HG03097 (cell line): ENCODE results near the gene BTF3.
"Not testable (repeated sequence)": the region's sequence is repeated elsewhere in the genome, so short reads cannot be mapped to it uniquely, and the experiment has no call there.

Experiments used
- ATAC-seq: cut with Tn5 transposase; IDR thresholded peaks from one replicate; pipeline ENCODE4 v1.9.1; 2021; ENCODE audit not compliant: unreplicated experiment, low FRiP score

The BTF3 gene

DNA sequence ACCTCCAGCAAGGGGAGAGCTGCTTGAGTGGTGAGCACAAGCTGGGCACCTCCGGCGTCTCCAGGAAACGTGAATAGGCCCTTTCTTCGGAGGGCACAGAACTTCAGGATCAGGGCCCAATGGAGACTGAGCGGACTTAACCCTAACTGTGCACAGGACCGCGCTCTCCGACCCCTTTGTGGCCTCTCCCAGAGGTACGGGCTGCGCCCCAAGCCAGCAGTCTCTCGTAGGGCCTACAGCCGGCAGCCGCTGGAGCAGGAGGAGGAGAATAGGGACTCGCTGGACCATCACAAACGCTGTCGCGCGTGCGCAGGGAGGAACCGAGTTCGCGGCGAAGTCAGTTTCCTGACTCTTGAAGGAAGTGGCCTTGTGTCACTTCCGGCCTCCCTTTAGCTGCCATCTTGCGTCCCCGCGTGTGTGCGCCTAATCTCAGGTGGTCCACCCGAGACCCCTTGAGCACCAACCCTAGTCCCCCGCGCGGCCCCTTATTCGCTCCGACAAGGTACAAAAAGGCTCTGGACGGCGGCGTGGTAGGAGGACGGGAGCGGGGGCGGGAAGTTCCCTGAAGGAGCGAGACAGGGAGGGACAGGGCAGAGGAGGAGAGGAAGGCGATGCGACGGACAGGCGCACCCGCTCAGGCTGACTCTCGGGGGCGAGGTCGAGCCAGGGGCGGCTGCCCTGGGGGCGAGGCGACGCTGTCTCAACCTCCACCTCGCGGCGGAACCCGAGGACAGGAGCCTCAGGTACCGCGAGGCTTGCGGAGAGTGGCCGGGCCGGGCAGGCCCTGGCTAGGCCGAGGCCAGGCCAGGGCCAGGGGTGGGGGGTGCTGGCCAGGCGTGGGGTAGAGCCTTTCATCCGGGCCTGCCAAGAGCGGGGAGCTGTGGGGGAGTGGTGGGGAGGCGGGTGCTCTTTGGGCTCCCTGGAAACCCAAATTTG is at the start of gene BTF3:
Gene BTF3 (plus strand): TSS at position 386 of the 936 bp plus-strand sequence. CDS start 226 bp downstream, at position 612.
- ATAC-seq: peak; percentile 93

- no peak for ATAC-seq
Observed at GRCh38 chr5:73448463-73449136, 49.6 kb upstream of the BTF3 start, which contains the start of gene FOXD1. Gene FOXD1, minus strand, starts transcription at chr5:73448777. Its CDS starts 415 bp downstream, at chr5:73448362.

DNA sequence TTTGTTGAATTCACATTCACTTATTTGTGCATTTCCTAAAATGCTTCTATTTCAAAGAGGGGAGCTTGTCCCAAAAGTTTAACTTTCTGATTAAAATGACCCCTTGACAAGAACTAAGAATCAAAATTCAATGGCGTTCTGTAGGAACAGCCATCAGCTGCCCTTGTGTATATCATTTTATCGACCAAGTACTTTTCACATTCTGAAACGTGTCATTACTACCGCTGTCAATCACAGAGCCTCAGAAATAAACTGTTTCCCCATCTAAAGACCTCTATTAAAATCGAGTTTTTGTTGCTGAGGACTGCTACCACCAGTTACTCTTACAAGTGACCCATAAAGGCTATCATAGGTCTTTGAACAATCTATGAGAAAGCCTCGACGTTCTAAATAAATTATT is 48.1 kb upstream of the BTF3 start:
- ATAC-seq: no peak

GRCh38 chr5:73450672-73451223 is 47.5 kb upstream of the BTF3 start:
- no peak for ATAC-seq

DNA sequence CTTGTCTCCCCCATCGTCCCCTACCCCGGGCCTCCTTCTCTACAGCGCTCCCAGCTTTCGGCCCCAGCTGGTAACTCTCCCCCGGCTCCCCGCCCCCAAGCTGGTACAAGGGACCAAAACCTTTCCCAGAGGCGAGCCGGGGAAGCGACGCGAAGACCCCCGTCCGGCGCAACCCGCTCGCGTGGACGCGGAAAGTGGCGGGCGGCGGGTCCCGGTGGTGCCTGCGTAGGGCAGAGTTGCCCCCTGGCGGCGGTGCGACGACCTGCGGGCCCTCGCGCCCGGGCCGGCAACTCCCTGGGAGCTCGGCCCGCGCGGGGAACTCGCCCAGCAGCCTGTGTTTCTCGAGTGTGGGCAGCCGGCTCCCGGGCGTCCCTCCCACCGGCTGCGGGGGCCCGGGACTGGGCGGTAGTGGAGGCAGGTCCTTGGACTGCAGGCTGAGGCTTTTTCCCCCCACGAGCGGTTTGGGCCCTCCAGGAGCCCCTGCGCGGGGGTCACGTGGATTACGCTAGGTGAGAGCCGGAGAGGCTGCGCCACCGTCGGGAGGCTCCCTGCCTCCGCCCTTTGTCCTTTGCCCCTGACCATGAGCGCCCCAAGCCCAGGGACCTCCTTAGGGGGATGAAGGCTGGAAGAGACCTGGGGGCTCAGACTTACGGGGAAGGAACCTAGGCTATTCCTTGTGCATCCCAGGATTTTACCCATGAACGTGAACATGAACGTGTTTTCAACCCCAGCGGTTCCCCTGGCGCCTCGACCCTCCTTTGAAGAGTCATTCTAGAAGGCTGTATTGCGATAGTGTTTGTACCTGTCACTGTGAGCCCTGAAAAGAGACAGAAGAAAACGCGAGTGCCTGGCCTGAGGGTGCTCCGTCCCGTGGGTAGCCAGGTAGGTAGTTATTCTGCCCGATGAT is 46.8 kb upstream of the BTF3 start:
- ATAC-seq: no peak

GRCh38 chr5:73452215-73452614 is 46.0 kb upstream of the BTF3 start:
- no peak for ATAC-seq

DNA sequence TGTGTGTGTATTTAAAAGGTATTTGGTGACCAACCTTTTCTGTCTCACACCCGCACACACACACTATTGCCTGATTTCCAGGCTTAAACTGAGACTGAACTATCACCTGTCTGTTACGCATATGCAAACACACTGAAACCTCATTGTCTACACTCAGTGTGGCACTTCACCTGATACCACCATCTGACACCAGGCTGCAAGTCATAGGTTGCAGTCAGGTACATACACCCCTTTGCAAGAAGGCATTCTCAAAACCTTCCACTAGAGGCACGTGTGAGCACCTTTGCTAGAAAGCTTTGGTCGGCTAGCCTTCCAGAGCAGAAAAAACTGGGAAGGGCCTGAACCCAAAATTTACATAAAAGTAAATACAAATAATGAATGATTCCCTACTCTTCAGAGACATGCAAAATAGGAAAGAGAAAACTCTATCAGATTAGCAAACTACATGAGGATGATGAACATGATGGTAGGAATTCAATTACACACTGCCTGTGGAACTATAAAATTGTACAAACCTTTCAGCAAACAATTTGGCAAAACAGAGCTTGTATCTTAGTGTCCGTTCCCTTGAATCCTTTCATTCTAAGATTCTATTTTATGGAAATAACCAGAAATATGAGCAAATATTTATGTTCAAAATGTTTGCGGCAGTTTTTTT is 43.7 kb upstream of the BTF3 start:
- ATAC-seq: no peak

- not testable (repeated sequence) for ATAC-seq
Observed at GRCh38 chr5:73456462-73456861, 41.8 kb upstream of the BTF3 start.

DNA sequence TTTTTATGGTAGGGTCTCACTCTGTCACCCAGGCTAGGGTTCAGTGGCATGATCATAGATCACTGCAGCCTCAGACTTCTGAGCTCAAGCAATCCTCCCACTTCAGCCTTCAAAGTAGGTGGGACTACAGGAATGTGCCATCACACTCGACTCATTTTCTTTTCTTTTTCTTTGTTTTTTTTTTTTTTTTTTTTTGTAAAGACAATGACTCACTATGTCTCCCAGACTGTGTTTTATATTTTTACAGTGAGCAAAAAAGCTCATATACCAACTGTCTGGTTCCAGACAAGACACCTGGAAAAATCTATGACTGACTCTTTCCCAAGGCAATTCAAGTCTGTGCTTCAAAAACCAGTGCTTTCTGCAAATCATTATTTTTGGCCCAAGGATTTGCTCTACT is 38.9 kb upstream of the BTF3 start:
- ATAC-seq: no peak

DNA sequence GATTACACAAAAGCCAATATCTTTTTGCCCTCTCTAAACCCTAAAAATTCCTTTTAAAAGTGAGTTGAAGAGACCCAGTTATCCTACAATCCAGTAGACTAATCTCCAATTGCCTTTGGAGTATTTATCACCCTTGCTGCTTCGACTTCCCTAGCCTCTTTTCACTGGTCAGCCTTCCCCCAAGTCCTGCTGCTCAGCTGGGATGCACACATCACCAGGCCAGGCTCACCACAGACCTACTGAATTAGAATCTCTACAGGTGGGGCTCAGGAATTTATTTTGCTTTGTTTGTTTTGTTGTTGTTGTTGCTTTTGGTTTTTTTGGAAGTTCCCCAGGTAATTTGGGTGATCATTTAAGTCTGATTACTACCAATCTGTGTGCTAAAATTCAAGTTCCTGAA is 38.1 kb upstream of the BTF3 start:
- no peak for ATAC-seq

- ATAC-seq: no peak
Observed at GRCh38 chr5:73464016-73464745, 34.1 kb upstream of the BTF3 start.

DNA sequence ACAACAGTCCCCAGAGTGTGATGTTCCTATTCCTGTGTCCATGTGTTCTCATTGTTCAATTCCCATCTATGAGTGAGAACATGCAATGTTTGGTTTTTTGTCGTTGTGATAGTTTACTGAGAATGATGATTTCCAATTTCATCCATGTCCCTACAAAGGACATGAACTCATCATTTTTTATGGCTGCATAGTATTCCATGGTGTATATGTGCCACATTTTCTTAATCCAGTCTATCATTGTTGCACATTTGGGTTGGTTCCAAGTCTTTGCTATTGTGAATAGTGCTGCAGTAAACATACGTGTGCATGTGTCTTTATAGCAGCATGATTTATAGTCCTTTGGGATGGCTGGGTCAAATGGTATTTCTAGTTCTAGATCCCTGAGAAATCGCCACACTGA is 29.6 kb upstream of the BTF3 start:
- not testable (repeated sequence) for ATAC-seq

DNA sequence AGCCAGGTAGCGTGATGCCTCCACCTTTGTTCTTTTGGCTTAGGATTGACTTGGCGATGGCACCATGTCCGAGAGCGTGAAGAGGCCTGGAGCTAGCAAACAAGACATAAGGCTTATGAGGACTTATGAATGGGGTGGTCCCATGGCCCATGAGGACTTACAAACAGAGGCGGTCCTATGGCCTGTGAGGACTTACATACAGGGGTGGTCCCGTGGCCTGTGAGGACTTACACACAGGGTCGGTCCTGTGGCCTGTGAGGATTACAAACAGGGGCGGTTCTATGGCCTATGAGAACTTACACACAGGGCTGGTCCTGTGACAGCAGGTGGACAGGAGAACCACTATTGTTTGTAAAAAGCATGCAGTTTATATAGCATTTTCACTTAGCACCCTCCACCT is 28.4 kb upstream of the BTF3 start:
- ATAC-seq: no peak

DNA sequence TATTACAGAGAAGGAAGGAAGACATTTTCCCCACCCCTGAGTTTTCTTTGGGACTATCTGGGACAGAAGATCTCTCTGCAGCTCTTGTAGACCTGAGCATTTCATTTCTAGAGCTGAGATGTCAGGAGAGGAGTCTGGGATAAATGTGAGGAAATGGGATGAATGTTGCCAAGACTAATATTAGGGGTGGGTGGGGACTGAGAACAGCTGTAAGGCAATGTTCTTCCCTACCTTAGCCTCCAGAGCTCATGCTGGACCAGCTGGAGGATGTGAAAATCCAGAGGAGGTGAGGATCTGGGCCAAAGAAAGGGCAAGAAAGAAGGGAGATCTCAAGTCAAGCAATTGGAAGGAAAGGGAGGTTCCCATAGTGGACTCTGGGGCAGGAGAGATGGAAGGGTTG is 26.6 kb upstream of the BTF3 start:
- no peak for ATAC-seq

- ATAC-seq: no peak
Observed at GRCh38 chr5:73472116-73472515, 26.1 kb upstream of the BTF3 start.

GRCh38 chr5:73480500-73480899 is 17.7 kb upstream of the BTF3 start:
- no peak for ATAC-seq

DNA sequence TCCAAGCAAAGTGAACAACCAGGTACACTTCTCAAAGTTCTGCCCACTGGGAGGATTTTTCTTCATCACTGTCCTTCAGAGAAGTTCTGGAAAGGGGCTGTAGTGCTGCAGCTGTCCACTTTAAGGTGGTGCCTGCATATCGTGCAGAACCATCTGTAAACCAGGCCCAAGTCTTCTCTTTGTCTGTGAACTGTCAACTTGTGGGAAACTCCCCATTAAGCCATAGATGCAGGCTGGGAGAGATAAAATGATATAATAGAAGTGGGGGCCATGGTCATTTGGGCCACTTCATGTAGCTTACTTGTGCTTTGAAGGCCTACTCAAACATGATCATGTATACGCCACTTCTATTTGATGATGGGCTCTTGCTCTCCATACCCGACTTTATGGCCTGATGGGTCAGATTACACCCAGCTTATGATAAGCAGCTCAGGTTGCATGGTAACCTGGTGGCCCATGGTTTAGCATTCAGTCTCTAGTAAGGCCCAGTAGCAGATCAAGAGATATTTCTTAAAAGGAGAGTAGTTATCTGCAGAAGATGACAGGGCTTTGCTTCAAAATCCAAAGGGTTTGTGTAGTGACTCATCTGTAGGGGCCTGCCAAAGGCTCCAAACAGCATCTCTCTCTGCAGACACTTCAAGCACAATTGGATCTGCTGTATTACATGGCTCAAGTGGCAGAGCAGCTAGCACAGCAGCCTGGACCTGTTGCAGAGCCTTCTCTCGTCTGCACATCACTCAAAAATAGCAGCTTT is 15.7 kb upstream of the BTF3 start:
- ATAC-seq: no peak

DNA sequence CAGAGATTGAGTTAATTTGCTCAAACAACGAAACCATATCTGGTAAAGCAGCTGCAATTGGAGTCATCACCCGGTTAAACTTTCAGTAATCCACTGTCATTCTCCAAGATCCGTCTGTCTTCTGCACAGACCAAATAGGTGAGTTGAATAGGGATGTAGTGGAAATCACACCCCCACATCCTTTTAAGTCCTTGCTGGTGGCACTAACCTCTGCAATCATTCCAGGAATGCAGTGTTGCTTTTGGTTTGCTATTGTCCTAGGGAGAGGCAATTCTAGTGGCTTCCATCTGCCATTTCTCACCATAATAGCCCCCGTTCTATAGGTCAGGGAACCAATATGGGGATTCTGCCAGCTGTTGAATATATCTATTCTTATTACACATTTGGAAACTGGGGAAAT is 14.6 kb upstream of the BTF3 start:
- ATAC-seq: no peak

DNA sequence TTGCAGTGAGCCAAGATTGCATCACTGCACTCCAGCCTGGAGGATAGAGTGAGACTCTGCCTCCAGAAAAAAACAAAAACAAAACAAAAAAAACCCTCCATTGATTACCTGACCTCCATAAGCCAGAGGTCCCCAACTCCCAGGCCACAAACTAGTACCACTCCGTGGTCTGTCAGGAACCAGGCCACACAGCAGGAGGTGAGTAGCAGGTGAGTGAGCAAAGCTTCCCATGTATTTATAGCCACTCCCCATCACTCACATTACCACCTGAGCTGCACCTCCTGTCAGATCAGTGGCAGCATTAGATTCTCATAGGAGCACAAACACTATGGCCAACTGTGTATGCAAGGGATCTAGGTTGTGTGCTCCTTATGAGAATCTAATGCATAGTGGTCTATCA is 13.7 kb upstream of the BTF3 start:
- no peak for ATAC-seq
